ENCODE results near the gene MRPL30.
"Not testable (repeated sequence)": the region's sequence is repeated elsewhere in the genome, so short reads cannot be mapped to it uniquely, and the experiment has no call there.

Gene MRPL30

DNA sequence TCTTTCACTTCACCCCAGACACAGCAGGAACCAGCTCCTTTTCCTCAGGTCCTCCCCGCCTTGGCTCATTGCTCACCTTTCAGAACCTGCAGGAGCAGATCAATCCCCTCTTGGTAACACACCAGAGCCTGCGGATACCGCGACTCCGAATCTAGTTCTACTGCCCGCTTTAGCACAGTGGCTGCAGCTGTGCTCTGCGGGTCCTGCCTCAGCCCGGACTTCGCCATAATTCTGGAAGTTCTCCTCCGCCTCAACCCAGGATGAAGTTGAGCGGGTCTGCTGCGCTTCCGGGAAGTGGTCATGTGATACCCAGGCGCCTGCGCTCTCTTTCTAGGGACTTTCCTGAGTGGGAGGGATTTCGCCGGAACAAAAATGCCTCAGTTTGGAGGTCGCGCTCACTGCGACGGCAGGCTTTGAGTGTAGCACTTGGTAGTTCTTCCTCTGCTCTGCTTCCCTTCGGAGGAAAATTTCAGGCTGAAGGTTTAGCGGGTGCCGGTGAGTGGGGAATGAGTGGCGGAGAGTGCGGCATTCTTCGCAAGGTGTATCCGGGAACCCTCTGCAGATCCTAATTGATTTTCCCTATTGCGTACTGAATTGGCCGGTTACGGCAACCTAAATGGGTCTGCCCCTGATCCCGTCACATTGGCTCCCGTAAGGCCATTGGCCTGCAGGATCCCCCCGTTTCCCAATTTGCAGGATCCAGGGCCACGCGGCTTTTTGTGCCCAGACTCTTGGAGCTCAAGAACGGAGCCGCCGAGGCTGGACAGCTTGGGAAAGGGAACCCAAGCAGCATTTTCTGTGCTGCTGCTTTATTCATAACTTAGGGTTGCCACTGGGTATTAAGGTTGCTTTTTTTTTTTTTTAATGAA is at the start of gene MRPL30, which contains the start of gene MITD1:
TSS of gene MRPL30 (plus strand) at position 430 of the 869 bp plus-strand sequence. CDS start 5,020 bp downstream, outside the sequence.
TSS of gene MITD1 (minus strand) at position 304 of the 869 bp plus-strand sequence. CDS start at position 227, 77 bp downstream.
- DNase-seq = peak; percentile 91

DNA sequence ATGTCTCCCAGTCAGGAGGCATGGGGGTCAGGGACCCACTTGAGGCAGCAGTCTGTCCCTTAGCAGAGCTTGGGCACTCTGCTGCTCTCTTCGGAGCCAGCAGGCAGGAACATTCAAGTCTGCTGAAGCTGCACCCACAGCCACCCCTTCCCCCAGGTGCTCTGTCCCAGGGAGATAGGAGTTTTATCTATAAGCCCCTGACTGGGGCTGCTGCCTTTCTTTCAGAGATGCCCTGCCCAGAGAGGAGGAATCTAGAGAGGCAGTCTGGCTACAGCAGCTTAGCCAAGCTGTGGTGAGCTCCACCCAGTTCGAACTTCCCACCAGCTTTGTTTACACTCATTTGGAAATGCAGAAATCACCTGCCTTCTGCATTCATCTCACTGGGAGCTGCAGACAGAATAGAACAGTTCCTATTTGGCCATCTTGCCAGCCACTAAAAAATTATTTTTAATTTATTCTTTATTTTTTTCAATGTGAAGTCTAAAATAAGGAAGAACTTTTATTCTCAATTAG is 45.9 kb upstream of the MRPL30 start:
- DNase-seq = not testable (repeated sequence)

DNA sequence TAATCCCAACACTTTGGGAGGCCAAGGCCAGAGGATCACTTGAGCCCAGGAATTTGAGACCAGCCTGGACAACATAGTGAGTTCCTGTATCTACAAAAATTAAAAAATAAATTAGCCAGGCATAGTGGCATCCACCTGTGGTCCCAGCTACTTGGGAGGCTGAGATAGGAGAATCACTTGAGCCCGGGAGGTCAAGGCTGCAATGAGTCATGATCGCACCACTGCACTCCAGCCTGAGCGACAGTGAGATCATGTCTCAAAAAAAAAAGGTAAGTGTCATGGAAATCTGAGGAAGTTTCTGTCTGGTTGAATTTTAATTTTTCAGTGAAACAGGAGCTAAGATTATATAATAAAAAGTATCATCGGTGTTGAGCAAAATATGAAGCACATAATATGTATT is 42.0 kb upstream of the MRPL30 start:
- no peak for DNase-seq

DNA sequence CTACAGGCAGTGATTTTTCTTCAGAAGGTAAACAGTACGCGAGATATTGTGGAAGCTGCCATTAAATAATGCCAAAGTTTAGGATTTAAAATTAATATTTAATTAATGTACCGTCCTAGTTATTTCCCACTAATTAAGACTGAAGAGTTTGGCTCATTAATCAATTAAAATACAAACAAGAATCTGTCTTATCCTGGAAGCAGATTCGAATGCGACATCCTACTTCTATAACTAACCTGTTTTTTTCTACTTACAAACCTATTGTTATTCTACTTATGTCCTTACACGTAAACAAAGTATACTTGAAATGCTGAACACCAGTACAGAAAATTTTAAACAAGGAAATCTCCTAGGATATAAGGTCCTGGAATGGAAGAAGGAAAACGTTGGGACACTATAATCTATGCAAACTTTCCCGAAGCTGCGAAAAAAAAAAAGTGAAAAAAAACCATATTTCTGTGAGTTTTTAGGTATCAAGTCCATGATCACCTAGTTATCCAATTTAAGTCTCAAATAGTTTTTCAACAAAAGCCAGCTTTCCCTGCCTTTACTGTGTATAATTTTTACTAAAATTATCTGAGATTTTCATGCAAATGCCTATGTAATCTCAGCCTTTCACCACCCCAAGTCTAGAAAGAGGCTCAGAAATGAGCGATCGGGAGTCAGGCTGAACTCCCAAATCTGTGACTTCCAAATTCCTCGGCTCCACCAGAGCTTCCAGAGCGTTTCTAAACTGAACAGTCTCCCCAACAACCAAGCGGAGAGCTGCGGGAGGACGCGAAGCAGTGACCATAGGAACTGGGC is 40.7 kb upstream of the MRPL30 start:
- peak; percentile 2 for DNase-seq

DNA sequence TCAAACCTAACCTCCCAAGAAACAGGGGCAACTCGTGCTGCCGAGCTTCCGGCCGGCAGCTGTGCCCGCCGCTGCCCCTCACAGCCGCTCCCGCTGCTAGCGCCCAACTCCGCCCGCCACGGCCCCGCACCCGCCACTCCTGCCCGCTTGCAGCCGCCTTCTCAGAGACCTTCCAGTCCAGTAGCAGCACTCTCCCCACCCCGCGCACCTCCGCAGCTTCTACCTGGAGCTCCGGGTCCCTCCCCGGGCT is 40.2 kb upstream of the MRPL30 start:
- DNase-seq = no peak

DNA sequence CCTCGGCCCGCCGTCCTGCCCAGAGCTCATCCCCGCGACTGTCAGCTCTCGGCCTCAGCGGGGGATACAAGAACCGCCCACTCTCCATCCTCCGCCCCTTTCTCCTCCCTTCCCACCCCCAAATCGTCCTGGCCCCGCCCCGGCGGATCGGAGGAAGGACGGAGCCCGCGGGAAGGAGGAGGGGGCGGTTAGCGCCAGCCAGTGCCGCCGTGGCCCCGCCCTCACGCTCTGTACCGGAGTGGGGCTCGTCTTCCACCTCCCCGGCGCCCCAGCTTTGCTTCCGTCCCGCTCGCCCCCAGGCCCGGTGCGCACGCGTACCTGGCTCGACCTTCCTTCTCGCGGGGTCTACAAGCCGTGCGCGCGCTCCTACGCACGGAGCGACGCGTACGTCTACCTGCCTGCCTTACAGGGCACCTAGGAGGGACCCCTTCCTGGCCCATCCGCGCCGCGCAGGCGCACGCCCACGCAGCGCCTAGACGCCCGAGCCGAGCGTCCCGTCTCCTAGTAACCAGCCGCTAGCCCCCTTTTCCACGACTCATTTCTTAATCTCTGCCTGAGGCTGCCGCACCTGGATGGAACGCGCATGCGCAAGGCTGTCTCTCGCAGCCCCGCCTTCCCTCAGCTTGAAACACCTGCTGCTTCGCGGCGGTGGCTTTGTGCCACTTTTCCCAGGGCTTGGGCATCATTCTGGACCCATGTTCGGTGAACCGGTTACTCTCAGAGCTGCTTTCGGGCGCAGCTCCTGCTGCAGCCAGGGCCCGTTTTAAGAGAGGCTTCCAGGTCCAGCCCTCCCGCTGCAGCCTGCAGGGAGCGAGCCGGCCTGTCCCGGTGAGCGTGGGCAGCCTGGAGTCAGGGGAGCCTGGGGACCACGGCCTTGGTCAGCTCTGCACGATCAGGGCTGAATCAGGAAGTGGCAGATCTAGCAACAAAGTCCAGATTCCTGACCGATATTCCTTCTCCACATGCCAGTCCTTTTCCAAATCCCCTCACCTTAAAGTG is 39.6 kb upstream of the MRPL30 start, which contains the start of gene C2orf15:
TSS of gene C2orf15 (plus strand) at position 598 of the 999 bp plus-strand sequence. CDS start 8,852 bp downstream, outside the sequence.
- peak; percentile 97 for DNase-seq

DNA sequence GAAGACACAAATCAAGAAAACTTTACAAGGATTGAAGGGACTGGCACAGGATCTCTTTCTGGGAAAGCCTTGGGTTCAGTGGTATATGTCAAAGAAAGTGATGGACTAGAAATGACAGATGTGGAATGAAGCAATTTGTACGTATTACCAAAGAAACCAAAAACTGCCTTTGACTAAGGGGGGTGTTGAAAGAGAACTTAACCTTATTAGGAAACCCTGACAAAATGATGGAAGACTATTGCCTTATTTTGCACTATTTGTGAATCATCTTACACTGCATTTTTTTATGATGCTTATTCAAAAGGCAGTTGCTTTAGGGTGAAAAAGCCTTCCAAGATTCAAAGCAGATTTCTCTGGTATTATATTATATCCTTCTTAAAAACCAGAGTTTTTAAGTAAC is 30.3 kb upstream of the MRPL30 start:
- DNase-seq = no peak

DNA sequence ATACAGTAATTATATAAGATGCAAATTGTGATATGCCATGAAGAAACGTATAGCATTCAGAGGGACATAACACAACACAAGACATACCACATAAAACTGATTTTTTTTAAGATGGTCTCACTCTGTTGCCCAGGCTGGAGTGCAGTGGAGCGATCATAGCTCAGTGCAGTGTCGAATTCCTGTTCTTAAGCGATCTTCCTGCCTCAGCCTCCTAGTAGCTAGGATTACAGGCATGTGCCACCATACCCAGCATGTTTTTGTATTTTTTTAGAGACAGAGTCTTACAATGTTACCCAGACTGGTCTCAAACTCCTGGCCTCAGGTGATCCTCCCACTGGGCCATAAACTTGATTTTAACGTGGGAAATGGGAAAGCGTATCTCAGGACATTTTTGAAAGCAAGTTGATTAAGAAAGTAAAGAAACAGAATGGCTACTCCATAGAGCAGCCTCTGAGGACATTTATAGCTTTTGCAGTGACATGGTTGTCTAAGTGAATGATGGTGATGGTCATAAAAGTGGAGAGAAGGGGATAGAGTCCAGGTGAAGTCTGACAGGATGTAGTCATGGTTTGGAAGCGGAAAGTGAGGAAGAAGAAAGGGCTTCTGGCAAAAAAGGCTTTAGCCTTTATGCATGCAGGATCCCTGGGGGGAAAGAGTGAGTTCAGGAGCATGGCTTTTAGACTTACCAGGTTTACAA is 28.6 kb upstream of the MRPL30 start:
- DNase-seq = no peak

DNA sequence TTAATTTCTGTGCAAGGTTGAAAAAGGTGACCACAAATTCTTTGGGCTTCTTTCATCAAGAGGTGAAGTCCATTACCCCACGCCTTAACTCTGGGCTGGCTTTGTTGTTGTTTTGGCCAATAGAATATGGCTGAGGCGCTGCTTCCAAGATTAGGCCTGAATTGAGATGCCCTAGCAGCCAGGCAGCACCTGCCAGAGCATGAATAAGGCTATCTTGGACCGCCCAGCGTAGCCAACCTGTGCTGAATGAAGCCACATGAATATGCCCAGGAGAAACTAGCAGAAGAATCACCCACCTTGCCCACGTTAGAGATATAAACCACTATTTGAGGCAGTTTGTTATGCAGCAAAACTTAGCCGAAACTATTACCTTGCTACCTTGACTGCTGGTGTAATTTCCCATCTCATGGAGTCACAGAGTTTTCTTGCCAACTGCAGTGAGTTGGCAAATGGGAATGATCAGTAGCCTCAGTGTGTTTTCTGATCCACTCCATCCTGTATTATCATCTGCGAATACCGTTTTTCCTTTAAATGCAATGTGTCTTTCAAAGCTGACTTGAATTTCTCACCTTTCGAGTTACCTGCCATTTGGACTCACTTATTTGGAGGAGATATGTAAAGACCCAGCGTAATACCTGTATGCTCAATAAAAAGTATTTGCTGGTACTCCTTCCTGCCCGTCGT is 26.9 kb upstream of the MRPL30 start:
- no peak for DNase-seq

DNA sequence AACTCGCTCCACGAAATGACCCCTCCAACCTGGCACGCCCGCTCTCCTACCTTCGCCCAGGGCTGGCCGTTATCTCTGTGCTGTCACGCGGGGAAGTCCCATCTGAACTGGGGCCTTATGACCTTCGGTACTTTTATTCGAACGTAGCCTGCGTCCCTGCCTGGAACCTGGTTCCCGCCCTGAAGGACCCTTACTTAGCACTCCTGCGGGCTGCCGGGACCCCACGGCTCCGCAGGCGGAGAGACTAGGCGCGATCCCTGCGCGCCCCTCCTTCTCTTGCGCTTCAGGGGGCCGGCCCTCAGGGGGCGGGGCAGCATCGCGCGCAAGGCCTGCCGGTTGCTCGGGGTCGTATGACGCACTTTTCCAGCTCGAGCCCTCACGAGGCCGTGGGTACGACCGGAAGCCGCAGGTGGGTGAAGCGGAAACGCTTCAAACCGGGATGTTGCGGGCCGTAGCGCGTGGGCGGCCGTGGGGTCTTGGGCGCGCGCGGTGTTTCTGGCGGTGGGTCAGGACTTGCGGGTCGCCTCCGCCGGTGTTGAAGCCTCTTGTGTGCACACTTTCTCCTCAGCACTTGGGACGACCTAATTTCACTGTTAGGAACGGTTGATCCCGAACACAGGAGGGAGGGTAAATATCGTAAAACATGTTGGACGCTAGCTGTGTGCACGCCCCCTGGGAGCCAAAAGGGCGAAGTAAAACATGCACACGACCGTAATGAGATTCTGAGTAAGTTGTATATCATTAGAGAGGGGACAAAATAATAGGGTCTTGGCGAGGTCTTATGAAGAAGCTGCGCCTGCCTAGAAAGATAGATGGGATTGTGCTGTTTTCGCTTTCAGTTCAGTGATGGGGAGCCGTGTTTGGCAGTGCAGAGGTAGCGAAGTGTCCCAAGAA is 26.1 kb upstream of the MRPL30 start, which contains the start of the genes LIPT1 and TSGA10:
TSS of gene LIPT1 (plus strand) at position 325 of the 894 bp plus-strand sequence. CDS start 6,991 bp downstream, outside the sequence.
TSS of gene TSGA10 (minus strand) at position 300 of the 894 bp plus-strand sequence. CDS start 45,503 bp downstream, outside the sequence.
- DNase-seq = peak; percentile 90

DNA sequence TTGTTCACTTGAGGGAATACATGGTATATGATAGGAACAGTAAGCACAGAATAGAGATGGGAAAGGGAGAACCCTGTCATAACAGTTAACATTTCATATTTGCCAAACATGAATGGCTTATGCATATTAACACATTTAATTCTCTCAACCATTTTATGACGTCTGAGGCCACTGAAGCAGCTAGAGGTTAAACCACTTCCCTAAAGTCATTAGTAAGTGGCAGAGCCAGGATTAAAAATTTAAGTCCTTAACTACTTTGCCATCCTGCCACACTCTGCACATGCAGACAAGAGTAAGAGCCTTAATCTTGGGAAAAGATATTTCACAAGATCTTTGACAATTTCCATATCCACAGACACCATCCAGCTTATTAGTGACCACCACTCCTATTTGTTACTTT is 24.1 kb upstream of the MRPL30 start:
- DNase-seq = no peak

DNA sequence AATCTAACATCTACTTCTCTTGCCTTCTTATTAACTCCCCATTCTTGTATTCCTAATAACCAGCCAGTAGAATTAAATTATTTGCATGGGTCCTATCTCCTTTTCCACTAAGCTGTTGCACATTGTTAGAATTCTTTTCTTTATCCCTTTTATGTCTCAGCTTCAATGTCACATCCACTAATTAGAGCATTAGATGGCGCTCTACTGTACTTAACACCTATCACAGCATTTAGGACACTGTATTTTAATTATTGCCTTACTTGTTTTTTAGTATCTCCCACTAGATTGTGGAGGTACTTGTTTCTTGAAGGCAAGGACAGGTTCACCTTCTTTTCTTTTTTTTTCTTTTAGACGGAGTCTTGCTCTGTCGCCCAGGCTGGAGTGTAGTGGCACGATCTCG is 22.4 kb upstream of the MRPL30 start:
- no peak for DNase-seq

DNA sequence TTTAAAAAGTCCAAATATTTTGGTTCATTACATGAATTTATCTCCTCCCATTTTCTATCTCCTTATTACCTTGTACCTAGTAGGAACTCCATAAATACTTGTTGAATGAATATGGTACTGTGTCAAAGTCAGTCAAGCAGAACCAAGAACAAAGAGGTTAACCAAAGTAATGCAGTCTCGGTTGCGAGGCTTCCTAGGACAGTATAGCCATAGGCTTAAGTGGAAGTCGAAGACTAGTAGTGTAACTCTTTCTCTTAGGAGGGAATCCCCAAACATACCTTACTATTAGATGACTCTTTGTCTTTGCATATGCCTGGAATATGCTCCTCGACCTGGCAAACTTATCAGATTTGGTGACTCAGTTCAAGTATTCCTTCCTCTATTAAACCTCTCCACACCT is 21.4 kb upstream of the MRPL30 start:
- DNase-seq = no peak

DNA sequence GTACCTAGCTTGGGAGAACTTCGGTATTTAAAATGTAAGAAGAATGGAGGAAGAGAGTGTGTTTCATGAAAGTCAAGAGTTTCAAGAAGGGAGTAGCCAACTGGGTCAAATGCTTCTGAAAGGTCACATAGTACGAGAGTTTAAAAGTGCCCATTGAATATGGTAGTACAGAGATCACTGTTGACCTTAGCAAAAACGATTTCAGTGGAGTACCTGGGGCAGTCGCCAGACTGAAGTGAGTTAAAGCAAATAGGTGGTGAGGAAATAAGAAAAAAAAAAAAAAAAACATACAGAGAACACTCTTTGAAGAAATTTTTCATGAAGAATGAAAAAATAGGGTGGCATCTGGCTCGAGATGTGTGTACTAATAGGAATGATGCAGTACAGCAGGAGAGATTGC is 14.8 kb upstream of the MRPL30 start:
- DNase-seq = no peak

DNA sequence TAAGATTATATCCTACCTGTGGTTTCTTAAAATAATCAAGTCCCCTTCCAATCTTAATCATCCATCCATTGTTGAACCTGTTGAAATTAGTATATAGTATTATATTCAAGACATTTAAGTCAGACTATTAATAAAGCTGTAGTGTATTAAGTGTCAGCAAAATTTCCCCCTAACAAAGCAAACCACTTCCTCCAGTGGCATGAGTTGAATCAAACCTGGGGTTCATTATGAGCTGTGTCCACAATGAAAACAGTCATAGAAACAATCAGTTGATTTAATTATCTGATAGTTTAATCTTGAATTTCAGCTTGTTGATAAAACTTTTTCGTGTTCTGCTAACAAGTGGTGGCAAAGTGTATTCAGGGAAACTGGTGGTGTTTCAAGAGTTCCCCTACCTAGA is 11.4 kb upstream of the MRPL30 start:
- no peak for DNase-seq

DNA sequence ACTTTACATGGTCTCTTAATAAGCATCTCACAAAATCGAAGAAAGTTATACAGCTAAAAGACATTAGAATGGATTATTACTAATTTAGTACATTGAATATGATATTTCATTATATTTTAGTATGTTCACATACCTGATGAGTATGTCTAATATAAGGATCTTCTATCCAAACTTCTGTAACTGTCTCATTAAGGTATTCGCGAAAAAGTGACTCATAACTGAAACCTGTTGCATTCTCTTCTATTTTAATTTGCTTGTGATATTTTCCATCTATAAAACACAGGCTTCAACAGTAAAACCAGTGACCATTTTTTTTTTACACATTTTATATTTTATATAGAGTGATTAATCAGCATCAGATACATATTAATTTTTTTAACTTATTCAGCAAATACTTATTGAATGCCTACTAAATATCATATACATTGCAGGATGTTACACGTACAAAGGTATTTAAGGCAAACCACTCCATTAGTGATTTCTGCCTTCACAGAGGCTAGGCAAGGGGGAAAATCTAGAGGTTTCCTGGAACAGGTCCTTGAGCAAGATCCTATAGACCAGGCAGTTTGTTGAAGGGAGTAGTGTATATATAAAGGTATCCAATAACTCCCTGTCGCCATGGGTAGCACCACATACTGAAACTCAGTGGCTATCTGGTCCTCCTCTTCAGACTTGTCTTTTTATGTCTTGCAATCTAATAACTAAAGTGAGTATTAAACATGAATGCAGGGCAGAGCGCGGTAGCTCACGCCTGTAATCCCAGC is 9.4 kb upstream of the MRPL30 start:
- DNase-seq = no peak

DNA sequence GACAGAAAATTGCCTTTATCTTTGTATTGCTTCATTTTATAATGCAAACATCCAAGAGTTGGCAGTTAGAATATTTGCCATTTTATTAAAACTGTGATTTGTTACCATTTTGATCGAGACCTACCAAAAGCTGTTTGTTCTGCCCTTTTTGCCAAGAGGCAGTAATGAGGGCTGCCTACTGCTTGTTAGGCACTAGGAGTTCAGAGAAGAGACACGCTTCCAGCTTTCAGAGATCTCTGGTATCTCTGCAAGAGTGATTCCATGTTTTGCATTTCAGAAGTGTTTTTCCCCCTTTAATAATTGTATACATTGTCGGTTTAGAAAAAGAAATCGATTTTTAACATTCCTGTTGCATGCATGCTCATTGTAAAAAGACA is 628 bp downstream of the MRPL30 start:
- no peak for DNase-seq

DNA sequence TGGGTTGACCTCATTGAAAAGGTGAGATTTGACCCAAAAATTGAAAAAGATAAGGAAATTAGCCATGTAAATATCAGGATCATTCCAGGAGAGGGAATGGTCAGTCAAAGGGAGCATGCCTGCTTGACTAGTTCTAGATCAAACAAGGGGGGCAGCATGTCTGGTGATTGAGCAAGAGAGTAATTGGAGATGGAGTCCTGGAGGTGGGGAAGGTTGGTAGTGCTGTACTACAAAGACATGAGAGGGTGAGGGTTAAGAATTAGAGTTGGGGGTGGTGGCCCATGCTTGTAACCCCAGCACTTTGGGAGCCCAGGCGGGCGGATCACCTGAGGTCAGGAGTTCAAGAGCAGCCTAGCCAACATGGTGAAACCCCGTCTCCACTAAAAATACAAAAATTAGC is 2.0 kb downstream of the MRPL30 start:
- DNase-seq = no peak

DNA sequence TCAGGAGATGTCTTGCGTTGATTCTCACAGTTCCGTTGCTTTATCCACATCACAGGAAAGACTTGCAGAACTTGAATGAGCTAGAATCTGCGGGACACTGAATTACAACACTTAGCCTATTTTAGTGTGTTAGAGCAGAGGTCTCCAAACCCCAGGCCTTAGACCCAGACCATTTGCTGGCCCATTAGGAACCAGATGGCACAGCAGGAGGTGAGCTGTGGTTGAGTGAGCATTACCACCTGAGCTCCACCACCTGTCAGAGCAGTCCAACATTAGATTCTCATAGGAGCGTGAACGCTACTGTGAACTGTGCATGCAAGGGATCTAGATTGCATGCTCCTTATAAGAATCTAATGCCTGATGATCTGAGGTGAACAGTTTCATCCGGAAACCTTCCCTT is 3.8 kb downstream of the MRPL30 start:
- no peak for DNase-seq
